ENCODE data around the gene AMDHD1.

DNA sequence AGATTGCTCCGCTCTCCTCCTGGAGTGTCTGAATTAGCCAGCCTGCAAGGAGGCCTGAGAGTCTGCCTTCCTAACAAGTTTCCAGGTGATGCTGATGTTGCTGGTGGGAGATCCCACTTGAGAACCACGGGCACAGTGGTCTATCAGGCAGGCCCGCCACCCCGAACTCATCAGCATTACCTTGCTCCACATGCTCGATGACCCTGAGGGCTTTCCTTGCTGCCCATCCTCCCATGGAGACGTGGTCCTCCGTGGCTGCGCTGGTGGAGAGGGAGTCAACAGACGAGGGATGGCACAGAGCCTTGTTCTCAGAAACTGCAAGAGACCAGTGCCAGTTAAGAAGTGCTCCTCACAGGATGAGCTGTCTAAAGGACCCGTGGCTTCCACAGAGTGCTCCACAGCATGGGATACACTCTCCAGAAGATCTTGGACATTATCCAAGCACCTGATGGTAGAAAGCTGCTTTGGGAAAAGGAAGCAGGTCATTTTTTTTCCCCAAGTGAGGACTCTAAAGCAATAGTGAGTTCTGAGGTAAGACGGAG lies 34.7 kb downstream of the AMDHD1 start:
- TF ChIP-seq POLR2AphosphoS5 (IDR thresholded peaks at IDR 0.05; ENCODE audit: borderline replicate concordance, low read depth, low read length) (no peak), EZH2 (IDR thresholded peaks at IDR 0.05) (no peak)
